Measurements from ENCODE around the gene CXCL3.

Gene CXCL3

DNA sequence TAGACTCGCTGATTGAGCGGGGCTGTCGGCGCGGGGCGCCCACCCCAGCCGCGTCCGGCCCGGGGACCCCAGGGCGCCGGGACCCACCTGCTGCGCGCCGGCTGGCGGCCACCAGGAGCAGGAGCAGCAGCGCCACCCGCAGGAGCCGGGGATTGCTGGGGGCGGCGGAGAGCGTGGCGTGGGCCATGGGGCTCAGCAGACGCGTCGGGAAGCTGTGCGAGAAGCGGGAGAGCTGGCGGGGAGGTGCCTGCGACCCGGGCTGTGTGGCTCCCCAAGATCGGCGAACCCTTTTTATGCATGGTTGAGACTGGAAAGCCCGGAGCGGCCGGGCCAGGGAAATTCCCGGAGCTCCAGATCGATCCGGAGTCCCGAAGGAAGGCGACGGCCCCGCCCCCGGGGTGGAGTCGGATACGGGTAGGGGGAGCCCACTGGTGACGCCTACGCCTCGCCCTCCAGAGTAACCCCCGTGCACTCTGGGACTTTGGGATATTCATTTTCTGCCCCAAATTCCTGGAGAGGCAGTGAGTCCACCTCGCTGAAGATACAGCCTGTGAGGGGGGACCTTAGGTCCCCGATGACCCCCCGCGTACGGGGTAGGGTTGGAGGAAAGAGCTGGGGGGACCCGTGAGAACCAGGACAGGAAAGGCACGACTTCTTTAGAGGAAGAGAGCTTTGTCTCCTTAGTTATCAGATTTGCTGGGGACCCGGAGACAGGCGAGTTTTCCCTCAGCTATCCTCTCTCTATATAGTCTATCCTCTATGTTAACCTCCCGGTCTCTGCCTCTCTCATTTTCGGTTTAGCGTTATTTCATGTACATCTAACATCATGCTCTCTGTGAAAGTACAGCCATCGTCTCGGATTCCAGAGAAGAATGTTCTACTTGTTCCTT lies at the start of gene CXCL3:
Gene CXCL3, minus strand, starts transcription at position 265 of the 890 bp plus-strand sequence. Its CDS starts 78 bp downstream, at position 187.
- Histone ChIP-seq H3K9me3 (ENCODE audit: control insufficient read depth, insufficient read depth, low read length) (no peaks in the 10 kb centered on the region), H3K4me2 (ENCODE audit: low read length) (no peak within 1 kb of the TSS), H3K27me3 (ENCODE audit: control insufficient read depth, low read length) (no peaks in the 10 kb centered on the region), H3K4me1 (ENCODE audit: control insufficient read depth, low read length) (no peaks in the 10 kb centered on the region), H3K4me3 (ENCODE audit: low read length) (no peak within 1 kb of the TSS), H3K27ac (ENCODE audit: low read depth, low read length) (no peak within 1 kb of the TSS), H3K36me3 (ENCODE audit: control insufficient read depth, low read length) (no peaks in the 10 kb centered on the region), H3K79me2 (ENCODE audit: control insufficient read depth, low read length) (no peaks in the 10 kb centered on the region), H4K20me1 (ENCODE audit: control insufficient read depth, insufficient read depth, low read depth, low read length) (no peaks in the 10 kb centered on the region), H3K9me2 (replicated peaks; ENCODE audit: control insufficient read depth, low read length) (no peaks in the 10 kb centered on the region), H3F3A (ENCODE audit: control insufficient read depth, insufficient read depth) (no peaks in the 10 kb centered on the region)
- TF ChIP-seq, protein P1, sequence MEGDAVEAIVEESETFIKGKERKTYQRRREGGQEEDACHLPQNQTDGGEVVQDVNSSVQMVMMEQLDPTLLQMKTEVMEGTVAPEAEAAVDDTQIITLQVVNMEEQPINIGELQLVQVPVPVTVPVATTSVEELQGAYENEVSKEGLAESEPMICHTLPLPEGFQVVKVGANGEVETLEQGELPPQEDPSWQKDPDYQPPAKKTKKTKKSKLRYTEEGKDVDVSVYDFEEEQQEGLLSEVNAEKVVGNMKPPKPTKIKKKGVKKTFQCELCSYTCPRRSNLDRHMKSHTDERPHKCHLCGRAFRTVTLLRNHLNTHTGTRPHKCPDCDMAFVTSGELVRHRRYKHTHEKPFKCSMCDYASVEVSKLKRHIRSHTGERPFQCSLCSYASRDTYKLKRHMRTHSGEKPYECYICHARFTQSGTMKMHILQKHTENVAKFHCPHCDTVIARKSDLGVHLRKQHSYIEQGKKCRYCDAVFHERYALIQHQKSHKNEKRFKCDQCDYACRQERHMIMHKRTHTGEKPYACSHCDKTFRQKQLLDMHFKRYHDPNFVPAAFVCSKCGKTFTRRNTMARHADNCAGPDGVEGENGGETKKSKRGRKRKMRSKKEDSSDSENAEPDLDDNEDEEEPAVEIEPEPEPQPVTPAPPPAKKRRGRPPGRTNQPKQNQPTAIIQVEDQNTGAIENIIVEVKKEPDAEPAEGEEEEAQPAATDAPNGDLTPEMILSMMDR (IDR thresholded peaks at IDR 0.05; ENCODE audit: low read depth, low read length, poor library complexity, severe bottlenecking): no peak
- no peak for TF ChIP-seq EZH2phosphoT487 (IDR thresholded peaks at IDR 0.05; ENCODE audit: borderline replicate concordance, low read length)

DNA sequence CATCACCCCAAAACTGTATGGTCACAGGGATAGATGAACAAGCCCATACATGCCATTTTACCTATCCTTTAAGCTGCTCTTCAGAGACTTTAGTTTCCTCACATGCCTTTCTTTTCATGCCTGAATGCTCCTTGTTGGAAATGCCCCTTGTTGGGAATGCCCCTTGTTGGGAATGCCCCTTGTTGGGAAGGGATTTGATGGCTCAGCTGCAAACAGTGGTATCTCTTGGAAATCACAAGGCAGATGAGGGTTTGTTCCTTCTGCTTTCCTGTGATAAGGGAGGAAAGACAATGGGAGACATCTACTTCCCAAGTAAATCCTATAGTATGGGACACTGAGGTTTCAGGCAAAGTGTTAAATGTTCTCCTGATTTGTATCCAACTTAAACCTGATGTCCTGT lies 49.0 kb upstream of the CXCL3 start:
- Histone ChIP-seq H3K27ac (ENCODE audit: low read depth, low read length) (no peak overlapping the region), H3K4me1 (ENCODE audit: control insufficient read depth, low read length) (no peaks in the 10 kb centered on the region), H3K9me2 (replicated peaks; ENCODE audit: control insufficient read depth, low read length) (no peaks in the 10 kb centered on the region), H4K20me1 (ENCODE audit: control insufficient read depth, insufficient read depth, low read depth, low read length) (no peaks in the 10 kb centered on the region), H3K36me3 (ENCODE audit: control insufficient read depth, low read length) (no peaks in the 10 kb centered on the region), H3F3A (ENCODE audit: control insufficient read depth, insufficient read depth) (no peaks in the 10 kb centered on the region), H3K79me2 (ENCODE audit: control insufficient read depth, low read length) (no peaks in the 10 kb centered on the region), H3K9me3 (ENCODE audit: control insufficient read depth, insufficient read depth, low read length) (no peaks in the 10 kb centered on the region), H3K4me3 (ENCODE audit: low read length) (no peak overlapping the region), H3K27me3 (ENCODE audit: control insufficient read depth, low read length) (no peaks in the 10 kb centered on the region), H3K4me2 (ENCODE audit: low read length) (no peak overlapping the region)
- TF ChIP-seq EZH2phosphoT487 (IDR thresholded peaks at IDR 0.05; ENCODE audit: borderline replicate concordance, low read length): no peak
- TF ChIP-seq, protein P1 (IDR thresholded peaks at IDR 0.05; ENCODE audit: low read depth, low read length, poor library complexity, severe bottlenecking): no peak

DNA sequence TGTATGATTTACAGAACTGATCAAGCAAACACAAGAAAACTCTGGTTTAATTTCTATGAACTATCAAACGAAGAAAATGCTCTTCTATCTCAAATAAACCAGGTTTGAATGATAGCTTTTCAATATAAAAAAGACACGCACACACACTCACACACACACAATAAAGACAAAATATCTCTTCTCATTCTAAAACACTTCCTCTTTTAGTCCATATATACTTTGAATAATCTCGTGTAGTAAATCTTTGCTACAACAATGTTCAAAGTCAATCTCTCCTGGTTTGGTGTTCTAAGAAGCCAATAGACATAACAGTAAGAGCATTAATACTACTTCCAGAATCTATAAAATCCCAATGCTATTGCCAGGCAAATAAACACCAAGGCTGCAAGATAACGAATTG lies 47.2 kb upstream of the CXCL3 start:
- Histone ChIP-seq H3K36me3 (ENCODE audit: control insufficient read depth, low read length) (no peaks in the 10 kb centered on the region), H4K20me1 (ENCODE audit: control insufficient read depth, insufficient read depth, low read depth, low read length) (no peaks in the 10 kb centered on the region), H3K4me1 (ENCODE audit: control insufficient read depth, low read length) (no peaks in the 10 kb centered on the region), H3K27ac (ENCODE audit: low read depth, low read length) (no peak overlapping the region), H3K4me3 (ENCODE audit: low read length) (no peak overlapping the region), H3K79me2 (ENCODE audit: control insufficient read depth, low read length) (no peaks in the 10 kb centered on the region), H3F3A (ENCODE audit: control insufficient read depth, insufficient read depth) (no peaks in the 10 kb centered on the region), H3K4me2 (ENCODE audit: low read length) (no peak overlapping the region), H3K9me3 (ENCODE audit: control insufficient read depth, insufficient read depth, low read length) (no peaks in the 10 kb centered on the region), H3K27me3 (ENCODE audit: control insufficient read depth, low read length) (no peaks in the 10 kb centered on the region), H3K9me2 (replicated peaks; ENCODE audit: control insufficient read depth, low read length) (no peaks in the 10 kb centered on the region)
- TF ChIP-seq EZH2phosphoT487 (IDR thresholded peaks at IDR 0.05; ENCODE audit: borderline replicate concordance, low read length): no peak
- TF ChIP-seq, protein P1 (IDR thresholded peaks at IDR 0.05; ENCODE audit: low read depth, low read length, poor library complexity, severe bottlenecking): no peak

Data from DOHH2 (cell line).